Amygdala (tissue), 56 donors: ENCODE measurements around the gene ARSI.

ENCODE experiments used
- DNase-seq, 56 donors: peaks; one replicate each; lab custom pipeline; 2025; lab: John Stamatoyannopoulos, UW

Gene ARSI

GRCh38 chr5:150272531-150272930 lies 30.2 kb downstream of the ARSI start:
- peak in 13 of 56 donors; percentile 19 to 64 (median 45) for DNase-seq

DNA sequence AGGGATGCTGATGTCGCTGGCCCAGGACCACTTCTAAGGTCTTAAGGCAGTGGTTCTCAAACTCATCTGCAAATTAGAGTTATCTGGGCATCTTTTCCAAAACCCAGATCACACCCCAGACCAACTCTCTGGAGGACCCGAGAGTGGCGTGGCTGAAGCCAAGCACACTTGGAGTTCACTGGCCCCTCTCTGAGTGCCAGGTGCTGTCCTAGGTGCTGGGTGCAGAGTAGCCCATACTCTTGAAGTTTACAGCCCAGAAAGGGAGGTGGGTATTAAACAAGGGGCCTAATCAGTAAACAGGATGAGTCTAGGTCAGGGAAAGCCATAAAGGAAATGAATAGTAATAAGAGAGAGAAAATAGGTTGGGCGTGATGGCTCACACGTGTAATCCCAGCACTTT lies 30.8 kb downstream of the ARSI start:
- no peak for DNase-seq

- no peak for DNase-seq
These were observed 31.4 kb downstream of the ARSI start for GRCh38 chr5:150271296-150271692.

DNA sequence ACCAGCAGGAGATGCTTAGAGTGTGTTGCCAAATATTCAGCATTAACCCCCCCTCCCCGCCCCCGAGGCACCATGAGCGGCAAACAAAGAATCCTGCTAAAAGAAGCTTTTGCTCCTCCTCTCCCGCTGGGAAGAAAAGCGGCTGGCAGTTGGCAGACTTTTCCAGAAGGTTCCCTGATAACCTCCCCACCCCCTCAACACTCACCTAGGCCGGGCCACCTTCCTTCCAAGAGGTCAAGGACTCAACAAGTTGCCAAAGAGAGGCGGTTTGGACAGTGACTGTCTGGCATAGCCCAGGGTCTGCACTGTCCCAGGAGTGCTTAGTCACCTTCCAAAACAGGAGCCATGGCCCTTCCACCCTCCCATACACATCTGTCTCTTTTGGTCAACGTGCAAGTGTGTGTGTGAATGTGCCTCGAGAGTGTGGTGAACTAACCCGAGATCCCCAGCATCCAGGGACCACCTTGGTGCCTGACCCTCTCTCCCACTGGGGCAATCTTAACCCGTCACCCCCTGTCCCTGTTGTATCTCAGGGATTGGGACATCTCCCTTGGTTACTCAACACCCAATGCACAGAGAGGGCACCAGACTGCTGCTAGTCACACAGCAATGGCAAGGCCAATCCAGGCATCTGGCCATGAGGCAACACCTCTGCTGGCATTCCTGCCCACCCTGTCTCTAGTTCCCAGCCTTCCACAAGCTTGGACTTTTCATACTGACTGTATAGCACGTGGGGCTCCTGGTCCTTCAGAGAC lies 32.0 kb downstream of the ARSI start:
- DNase-seq: peak in 1 of 56 donors; percentile 36

- no peak for DNase-seq
These were observed 35.8 kb downstream of the ARSI start for GRCh38 chr5:150266871-150267291.

- DNase-seq: no peak
These were observed 36.8 kb downstream of the ARSI start for GRCh38 chr5:150265870-150266383.

DNA sequence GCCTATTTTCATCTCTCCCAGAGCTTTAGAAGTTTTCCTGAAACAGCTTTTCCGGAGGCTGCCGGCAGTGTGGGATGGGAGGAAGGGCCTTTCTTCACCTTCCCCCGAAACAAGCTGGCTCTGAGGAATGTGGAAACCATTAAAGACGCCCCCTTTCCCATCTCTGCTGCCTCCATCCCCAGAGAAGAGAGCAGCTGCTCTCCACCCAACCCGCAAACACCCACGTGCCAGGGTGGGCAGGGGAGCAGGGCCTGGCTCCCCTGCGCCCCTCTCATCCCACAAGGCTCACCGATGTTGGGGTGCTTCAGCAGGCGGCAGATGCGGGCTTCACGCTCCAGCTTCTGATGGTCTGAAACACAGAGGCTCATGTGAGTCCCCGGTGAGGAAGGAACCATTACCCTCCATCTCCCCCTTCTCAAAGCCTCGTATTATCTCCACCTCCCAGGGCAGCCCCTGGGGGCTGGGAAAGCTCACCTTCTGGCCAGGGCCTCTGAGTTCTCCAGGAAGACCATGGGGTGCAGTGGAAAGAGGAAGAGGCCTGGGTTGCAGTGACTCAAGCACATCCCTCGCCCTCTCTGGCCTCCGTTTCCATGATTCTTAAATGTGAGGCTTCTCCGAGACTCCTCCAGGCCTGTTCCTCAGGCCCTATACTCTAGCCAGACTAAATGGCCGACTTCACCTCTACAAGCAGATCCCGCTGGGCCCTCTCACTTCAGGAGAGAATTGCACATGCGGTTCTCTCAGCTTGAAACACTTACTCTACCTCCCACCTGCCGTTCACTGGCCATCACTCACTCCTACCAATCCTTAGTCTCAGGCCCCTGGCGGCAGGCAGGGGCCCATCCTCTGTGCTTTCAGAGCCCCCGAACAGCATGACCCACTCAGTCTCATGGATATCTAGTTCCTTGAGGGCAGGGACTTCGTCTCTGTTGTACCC lies 37.8 kb downstream of the ARSI start:
- DNase-seq: no peak

DNA sequence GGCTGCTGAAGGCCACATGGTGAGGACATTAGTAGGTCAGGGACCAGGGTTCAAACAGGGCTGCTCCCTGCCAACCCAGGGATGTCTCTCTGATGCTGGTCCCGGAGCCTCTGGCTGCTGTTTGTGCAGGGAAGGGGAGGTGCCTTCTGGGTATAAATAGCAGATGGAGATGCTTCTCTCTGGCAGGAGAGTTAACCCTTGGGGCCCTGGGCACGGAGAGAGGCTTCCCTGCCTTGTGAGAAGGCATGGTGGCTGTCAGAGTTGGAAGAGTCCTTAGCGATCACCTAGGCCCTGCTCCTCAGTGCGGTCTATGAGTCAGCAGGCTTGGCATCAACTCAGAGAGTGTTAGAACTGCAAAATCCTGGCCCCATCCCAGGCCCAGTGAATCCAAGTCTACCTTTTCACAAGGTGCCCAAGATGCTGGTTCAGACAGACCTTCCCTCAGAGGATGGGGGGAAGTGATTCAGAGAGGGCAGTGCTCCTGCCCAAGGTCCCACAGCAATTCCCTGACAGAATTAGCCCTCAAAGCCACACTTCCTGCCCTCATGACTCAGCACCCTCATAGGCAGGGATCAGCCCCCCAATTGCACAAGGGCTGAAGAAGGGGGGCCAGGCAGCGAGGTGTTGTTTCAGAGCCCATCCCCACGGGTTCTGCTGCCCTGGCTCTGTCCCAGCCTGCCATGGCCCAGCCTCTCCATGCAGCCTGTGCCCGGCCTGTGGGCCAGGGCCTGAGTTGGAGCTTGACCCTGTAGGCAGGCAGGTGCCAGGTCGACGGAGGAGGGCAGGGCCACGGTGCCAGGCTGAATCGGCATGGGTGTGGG lies 38.7 kb downstream of the ARSI start:
- DNase-seq: peak in 1 of 56 donors; percentile 18

GRCh38 chr5:150263375-150263775 lies 39.3 kb downstream of the ARSI start:
- no peak for DNase-seq

GRCh38 chr5:150262502-150262901 lies 40.2 kb downstream of the ARSI start:
- DNase-seq: no peak

DNA sequence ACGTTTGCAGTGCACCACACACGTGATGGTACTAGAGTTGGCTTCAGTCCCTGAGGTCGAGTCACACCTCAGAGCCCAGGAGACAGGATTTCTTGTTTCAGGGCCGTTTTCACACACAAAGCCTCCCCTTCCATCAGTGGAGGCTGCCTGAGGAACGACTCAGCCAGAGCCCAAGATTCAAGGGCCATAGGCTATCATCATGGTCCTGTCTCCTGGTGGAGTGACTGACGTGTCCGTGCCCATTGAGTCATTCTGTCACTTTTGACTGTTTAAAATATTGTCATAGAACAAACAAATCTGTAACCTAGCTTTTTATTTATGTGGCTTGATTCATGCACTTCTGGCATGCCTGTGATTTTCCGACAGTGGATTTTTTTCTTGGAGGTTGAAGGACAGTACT lies 41.5 kb downstream of the ARSI start:
- DNase-seq: no peak

GRCh38 chr5:150258130-150258529 lies 44.6 kb downstream of the ARSI start:
- peak in 5 of 56 donors; percentile 23 to 40 (median 30) for DNase-seq

DNA sequence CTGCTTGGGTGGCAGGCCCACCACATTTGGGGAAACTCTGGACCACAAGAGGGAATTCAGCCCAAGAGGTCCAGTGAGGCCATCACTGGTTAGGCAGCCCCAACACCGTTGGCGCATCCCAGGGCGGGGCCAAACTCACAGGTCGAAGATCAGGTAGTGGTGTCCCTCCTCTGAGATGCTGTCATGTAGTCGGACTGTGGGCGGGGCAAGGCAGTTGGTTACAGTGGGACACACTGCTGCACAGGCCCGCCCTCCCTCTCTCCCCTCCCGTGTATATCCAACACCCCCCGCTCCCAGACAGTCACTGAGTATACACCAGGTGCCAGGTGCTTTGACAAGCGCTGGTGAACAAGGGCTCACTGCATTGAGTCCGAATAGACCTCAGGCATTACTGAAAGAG lies 45.3 kb downstream of the ARSI start:
- DNase-seq: no peak

- DNase-seq: no peak
These were observed 46.2 kb downstream of the ARSI start for GRCh38 chr5:150256410-150257064.

GRCh38 chr5:150255659-150256409 lies 46.9 kb downstream of the ARSI start:
- DNase-seq: no peak

DNA sequence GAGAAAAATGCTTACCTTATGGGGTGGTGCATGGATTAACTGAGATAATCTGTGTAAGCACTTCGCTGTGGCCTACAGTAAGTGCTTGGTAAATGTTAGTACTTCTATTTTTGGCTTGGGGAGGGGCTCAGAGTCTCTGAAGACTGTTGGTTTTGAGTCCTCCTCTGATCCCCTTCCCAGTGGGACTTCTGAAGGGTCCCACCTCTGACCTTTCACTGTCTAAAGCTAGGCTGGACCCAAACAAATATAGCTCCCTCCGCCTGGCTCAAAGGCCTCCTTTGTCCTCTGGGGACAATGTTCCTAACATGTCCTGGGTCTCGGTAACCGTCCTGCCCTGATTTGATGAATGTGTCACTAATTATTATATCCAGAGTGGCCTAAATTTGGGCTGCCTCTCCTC lies 47.9 kb downstream of the ARSI start:
- no peak for DNase-seq

DNA sequence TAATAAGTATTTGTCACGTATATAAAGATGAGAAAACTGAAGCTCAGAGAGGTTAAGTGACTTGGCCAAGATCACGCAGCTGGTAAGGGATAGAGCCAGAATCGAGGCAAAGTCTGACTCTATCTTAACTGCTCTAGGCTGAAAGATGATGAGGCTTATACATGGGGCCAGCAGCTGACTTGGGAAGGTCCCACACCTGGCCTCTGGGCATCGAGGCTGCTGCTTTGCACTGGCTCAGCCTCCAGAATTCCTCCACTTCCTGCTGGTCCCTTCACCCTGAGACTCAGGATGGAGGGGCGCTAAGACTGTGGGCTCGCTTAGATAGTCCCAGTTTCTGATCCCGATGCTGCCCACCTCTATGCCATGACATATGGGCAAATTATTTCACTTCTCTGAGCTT lies 48.3 kb downstream of the ARSI start:
- DNase-seq: no peak

GRCh38 chr5:150253416-150254208 lies 49.1 kb downstream of the ARSI start:
- DNase-seq: no peak
